GM21529 (cell line): ENCODE measurements around the gene CDKL4.
A peak's percentile ranks its signal among the peaks of the same experiment; 100 is the strongest.
"Not testable (repeated sequence)": the region's sequence is repeated elsewhere in the genome, so short reads cannot be mapped to it uniquely, and the experiment has no call there.

Source experiments
- ATAC-seq: cut with Tn5 transposase; IDR thresholded peaks from one replicate; pipeline ENCODE4 v1.9.1; 2021; ENCODE audit not compliant: unreplicated experiment

Gene CDKL4

GRCh38 chr2:39144416-39144815 lies 99.4 kb downstream of the CDKL4 start:
- no peak for ATAC-seq

GRCh38 chr2:39142904-39143605 lies 100.7 kb downstream of the CDKL4 start:
- ATAC-seq: no peak

GRCh38 chr2:39141334-39142271 lies 102.2 kb downstream of the CDKL4 start:
- no peak for ATAC-seq

GRCh38 chr2:39140948-39141333 lies 102.8 kb downstream of the CDKL4 start:
- not testable (repeated sequence) for ATAC-seq

GRCh38 chr2:39140322-39140847 lies 103.4 kb downstream of the CDKL4 start:
- no peak for ATAC-seq

GRCh38 chr2:39139511-39140237 lies 104.1 kb downstream of the CDKL4 start:
- ATAC-seq: no peak

- ATAC-seq: no peak
Measured at GRCh38 chr2:39138837-39139211, 104.9 kb downstream of the CDKL4 start.

GRCh38 chr2:39138187-39138836 lies 105.5 kb downstream of the CDKL4 start:
- ATAC-seq: not testable (repeated sequence)

- ATAC-seq: no peak
Measured at GRCh38 chr2:39136799-39137198, 107.0 kb downstream of the CDKL4 start.

- ATAC-seq: no peak
Measured at GRCh38 chr2:39135690-39136259, 108.0 kb downstream of the CDKL4 start.

GRCh38 chr2:39133215-39133851 lies 110.4 kb downstream of the CDKL4 start:
- ATAC-seq: no peak

- peak; percentile 54 for ATAC-seq
Measured at GRCh38 chr2:39128919-39129391, 114.8 kb downstream of the CDKL4 start.

GRCh38 chr2:39127973-39128372 lies 115.8 kb downstream of the CDKL4 start:
- peak; percentile 52 for ATAC-seq
